HL-60/S4 treated with retinoic acid at 250 ng/mL for 4 days and 3 days (cell line): ENCODE measurements around the gene LCE1F.

Source experiments
- in situ Hi-C: fragments of 300-500 bp; cut with MboI; formaldehyde crosslinking; loops from 2 replicates; pipeline ENCODE4 v1.7.0; 2022; ENCODE audit warnings: low sequenced_read_pairs

LCE1F gene

DNA sequence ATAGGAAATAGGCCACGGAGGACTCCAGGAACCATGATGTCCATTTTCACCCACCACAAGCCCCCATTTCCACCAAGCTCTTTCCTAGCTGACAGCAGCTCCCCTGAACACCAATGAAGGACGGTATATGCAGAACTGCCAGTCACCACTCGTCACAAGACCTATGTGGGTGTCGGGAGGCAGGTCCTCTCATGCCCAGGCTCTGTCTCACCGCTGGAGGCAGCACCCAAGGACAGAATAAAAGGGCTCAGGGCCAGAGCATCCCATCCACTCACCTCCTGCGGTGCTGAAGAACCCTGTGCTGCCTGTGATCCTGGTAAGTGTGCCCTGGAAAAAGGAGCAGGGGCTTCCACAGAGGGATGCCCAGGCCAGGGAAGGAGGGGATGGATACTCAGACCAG is at the start of gene LCE1F:
Gene LCE1F (plus strand): TSS at position 266 of the 400 bp plus-strand sequence. CDS start 1,232 bp downstream, outside the sequence.
- in situ Hi-C loops, result no loop called here

- in situ Hi-C loops, result no loop called here
Observed at GRCh38 chr1:152725261-152725660, 49.7 kb upstream of the LCE1F start.

DNA sequence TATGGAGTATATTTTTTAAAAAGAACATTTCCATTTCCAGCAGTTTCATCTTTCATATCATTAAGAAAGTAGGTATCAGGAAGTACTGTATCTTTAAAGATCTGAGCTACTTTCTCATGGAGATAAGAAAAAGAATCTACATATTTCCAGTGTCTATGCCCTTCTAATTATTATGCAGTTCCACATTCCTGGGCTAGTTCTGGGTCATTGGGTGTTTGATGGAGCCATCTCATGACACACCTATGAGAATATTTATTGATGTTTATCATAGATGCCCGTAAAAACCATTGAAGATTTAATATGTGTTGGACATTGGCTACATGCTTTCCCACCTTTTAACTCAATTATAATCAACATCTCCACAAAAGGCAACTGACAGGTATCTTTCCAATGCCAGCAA is 46.0 kb upstream of the LCE1F start:
- in situ Hi-C loops, result no loop called here

- in situ Hi-C loops, result no loop called here
Observed at GRCh38 chr1:152735648-152736047, 39.3 kb upstream of the LCE1F start.

GRCh38 chr1:152737997-152738396 is 36.9 kb upstream of the LCE1F start:
- in situ Hi-C loops, result no loop called here

- in situ Hi-C loops, result no loop called here
Observed at GRCh38 chr1:152739841-152740240, 35.1 kb upstream of the LCE1F start.

GRCh38 chr1:152741656-152742055 is 33.3 kb upstream of the LCE1F start:
- in situ Hi-C loops, result no loop called here

DNA sequence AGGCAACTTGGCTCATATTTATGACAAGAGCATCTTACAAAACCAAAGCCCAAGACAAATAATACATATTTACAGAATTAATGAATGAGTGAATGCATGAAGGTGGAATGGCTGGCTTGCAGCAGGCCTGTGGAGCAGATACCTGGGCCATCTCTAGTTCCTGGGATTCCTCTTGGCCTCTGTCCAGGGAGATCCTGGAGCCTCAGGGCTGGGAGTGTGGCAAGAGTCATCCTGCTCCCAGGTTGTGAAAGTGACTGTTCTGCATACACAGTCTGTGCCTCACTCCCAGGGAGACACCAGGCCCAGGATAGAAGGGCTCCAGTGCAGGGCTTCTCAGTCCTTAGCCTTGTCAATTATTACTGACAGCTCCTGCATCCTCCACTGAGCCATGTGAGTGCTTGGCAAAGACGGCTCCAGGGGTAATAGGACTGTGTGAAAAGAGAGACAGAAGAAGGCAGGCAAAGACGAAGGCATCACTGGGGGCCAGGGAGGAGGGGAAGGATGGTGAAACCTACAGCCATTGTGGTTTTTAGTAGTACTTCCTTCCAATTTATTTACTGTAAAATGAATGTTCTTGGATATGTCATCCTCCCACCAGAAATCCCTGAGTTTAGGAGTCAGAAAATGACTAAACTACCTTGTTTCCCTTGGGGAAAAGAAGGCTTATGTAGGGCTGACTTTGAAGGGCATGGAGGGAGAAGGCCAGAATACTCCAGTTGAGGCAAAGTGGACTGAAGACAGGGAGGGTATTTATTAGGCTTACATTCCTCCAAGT is 31.4 kb upstream of the LCE1F start:
- in situ Hi-C loops, result no loop called here

- in situ Hi-C loops, result no loop called here
Observed at GRCh38 chr1:152745289-152745704, 29.6 kb upstream of the LCE1F start.

GRCh38 chr1:152745765-152746444 is 29.0 kb upstream of the LCE1F start:
- in situ Hi-C loops, result no loop called here

DNA sequence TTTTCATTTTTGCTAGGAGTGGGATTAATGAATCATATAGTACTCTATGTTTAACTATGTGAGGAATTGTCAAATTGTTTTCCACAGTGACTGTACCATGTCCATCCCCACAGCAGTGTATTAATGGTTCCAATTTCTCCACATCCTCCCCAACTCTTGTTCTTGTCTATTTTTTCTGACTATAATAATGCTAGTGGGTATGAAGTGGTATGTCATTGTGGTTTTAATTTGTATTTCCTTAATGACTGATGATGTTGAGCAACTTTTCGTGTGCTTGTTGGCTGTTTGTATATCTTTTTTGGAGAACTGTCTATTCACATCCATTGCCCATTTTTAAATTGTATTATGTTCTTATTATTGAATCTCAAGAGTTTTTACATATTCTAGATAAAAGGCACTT is 27.1 kb upstream of the LCE1F start:
- in situ Hi-C loops, result no loop called here

- in situ Hi-C loops, result no loop called here
Observed at GRCh38 chr1:152752225-152752624, 22.7 kb upstream of the LCE1F start.

DNA sequence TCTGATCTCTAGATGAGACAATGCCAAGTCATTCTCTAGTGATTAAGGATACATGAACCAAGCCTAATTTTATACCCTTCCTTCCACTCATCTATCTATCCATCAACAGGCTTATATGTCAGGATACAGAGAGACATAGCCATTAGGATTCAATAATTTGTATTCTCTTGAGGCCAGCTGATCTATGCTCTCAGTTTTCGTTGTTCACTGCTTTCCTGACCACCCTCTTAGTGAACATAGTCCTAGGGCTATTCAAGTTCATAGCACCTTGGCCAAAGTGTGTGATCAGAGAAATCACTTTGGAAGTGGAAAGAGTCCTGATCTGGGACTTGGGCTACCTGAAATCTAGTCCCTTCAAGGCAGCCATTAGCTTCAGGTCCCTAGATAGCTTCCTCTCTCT is 21.4 kb upstream of the LCE1F start:
- in situ Hi-C loops, result no loop called here

DNA sequence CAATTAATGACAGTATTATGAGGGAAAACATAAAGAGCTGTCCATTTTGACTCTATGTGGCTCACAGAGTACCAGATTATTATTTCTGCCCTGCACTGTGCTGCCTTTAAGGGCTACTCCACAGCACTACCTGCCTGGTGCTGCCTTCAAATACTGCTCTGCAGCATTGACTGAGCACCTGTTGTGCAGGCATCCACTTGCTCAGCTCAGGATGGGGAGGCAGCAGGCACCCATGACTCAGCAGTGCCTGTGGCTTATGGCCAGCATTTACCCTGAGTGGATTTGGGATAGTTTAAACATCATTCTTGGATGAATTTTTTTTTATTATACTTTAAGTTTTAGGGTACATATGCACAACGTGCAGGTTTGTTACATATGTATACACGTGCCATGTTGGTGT is 18.1 kb upstream of the LCE1F start:
- in situ Hi-C loops, result no loop called here

DNA sequence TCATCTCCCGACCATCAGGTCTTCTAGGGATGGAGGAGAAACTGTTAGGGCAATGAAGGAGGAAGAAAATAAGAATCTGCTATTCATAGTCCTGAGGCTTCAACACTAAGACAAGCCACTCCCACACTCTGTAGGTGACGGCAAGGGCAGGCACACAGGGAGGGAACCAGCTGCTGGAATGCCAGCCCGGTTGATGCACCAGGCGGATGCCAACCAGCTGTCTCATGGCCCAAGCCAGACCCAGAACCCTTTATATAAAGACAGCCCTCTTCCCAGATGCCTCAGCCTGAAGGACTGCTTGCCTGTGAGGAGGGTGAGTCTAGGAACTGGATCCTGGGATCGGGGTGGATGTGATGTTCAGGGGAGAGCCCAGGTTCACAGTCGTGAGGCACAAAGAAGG is 17.2 kb upstream of the LCE1F start, which contains the start of gene KPRP:
Gene KPRP (plus strand): TSS at position 279 of the 400 bp plus-strand sequence. CDS start 1,564 bp downstream, outside the sequence.
- in situ Hi-C loops, result no loop called here

- in situ Hi-C loops, result no loop called here
Observed at GRCh38 chr1:152758636-152759035, 16.3 kb upstream of the LCE1F start.

- in situ Hi-C loops, result no loop called here
Observed at GRCh38 chr1:152759453-152760173, 15.3 kb upstream of the LCE1F start.

GRCh38 chr1:152760551-152761190 is 14.3 kb upstream of the LCE1F start:
- in situ Hi-C loops, result no loop called here

DNA sequence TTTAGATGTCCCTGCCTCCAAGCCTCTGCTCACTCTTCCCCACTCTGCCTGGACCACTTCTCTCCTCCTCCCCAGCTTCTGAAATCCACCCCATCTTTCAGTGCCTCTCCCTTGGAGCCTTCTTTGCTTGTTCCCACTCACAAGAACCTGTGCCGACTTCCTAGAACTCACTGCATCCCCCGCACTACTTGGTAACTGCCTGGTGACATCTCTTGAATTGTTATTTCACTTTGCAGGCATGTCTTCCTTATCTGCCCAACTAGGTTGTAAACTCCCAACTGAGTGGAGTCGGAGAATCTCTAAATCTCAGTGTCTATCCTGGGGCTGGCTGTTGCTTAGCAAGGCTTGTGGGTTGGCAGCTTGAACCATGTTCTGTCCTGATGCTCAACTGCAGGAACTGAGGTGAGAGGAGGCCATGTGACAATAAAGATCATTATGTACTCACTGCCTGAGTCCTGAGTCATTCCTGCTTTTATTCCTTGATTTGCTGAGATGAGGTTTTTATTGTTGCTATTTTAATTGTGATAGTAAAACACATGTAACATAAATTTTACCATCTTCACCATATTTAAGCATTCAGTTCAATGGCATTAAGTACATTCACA is 13.2 kb upstream of the LCE1F start:
- in situ Hi-C loops, result no loop called here

DNA sequence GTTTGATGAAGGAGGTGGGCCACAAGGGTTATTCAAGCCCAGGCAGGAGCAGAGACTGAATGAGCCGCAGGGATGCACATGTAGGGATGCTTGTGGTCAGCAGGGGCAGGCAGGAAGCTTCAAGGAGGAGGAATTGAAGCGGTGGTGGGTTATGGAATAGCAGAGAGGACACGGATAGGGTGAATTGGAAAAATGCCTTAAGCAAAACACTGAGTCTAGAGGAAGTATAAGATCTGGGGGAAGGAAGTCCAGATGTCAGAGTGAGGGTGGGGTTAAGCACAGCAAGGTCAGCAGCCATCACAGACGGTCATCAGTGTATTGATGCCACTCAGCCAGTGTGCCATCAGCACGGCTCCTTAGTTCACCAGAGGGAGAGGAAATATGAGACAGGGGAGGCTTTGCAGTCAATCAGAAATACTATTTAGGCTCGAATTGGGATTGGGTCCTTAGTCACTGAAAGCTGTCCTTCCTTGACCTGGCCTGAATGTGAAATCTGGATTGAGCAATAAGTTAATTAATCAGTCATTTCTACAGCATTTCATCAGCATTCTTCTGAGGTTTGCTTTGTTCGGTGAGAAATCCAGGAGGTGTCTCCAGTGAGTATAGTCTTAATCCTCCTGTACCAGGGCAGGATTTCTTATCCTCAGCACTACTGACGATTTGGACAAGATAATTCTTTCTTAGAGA is 6.0 kb upstream of the LCE1F start:
- in situ Hi-C loops, result no loop called here
